ENCODE results near the gene VRK2.

- TF ChIP-seq CTCF (IDR thresholded peaks at IDR 0.05 in 2 of 3, conservative IDR thresholded peaks at IDR 0.05 in 1 of 3; ENCODE audit: borderline replicate concordance in 1 of 3, insufficient read depth in 1 of 3, low read depth in 2 of 3, low read length in 2 of 3) (no peak), POLR2A (IDR thresholded peaks at IDR 0.05; ENCODE audit: borderline replicate concordance, extremely low read depth, insufficient read depth, insufficient read length) (no peak), POLR2AphosphoS5 (IDR thresholded peaks at IDR 0.05; ENCODE audit: low read depth, low read length) (no peak), CBX3 (IDR thresholded peaks at IDR 0.05; ENCODE audit: low read depth) (no peak), FOSL1 (IDR thresholded peaks at IDR 0.05; ENCODE audit: low read depth) (no peak), TCF7L2 (IDR thresholded peaks at IDR 0.05; ENCODE audit: borderline replicate concordance, extremely low read depth, insufficient read depth, insufficient read length) (no peak), RAD21 (IDR thresholded peaks at IDR 0.05; ENCODE audit: low read depth) (no peak), EZH2 (IDR thresholded peaks at IDR 0.05) (no peak), YY1 (IDR thresholded peaks at IDR 0.05; ENCODE audit: extremely low read depth, insufficient replicate concordance, low read depth, low read length) (no peak), EGR1 (IDR thresholded peaks at IDR 0.05; ENCODE audit: low read depth) (no peak)
- TF ChIP-seq, protein P1, sequence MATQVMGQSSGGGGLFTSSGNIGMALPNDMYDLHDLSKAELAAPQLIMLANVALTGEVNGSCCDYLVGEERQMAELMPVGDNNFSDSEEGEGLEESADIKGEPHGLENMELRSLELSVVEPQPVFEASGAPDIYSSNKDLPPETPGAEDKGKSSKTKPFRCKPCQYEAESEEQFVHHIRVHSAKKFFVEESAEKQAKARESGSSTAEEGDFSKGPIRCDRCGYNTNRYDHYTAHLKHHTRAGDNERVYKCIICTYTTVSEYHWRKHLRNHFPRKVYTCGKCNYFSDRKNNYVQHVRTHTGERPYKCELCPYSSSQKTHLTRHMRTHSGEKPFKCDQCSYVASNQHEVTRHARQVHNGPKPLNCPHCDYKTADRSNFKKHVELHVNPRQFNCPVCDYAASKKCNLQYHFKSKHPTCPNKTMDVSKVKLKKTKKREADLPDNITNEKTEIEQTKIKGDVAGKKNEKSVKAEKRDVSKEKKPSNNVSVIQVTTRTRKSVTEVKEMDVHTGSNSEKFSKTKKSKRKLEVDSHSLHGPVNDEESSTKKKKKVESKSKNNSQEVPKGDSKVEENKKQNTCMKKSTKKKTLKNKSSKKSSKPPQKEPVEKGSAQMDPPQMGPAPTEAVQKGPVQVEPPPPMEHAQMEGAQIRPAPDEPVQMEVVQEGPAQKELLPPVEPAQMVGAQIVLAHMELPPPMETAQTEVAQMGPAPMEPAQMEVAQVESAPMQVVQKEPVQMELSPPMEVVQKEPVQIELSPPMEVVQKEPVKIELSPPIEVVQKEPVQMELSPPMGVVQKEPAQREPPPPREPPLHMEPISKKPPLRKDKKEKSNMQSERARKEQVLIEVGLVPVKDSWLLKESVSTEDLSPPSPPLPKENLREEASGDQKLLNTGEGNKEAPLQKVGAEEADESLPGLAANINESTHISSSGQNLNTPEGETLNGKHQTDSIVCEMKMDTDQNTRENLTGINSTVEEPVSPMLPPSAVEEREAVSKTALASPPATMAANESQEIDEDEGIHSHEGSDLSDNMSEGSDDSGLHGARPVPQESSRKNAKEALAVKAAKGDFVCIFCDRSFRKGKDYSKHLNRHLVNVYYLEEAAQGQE (IDR thresholded peaks at IDR 0.05; ENCODE audit: low read depth), result no peak
Observed at GRCh38 chr2:58109481-58109880, 62.9 kb downstream of the VRK2 start.
